Superior temporal gyrus (tissue), 1 donor: ENCODE measurements around the gene CDC16.
"Not testable (repeated sequence)": the region's sequence is repeated elsewhere in the genome, so short reads cannot be mapped to it uniquely, and the experiment has no call there.

ENCODE experiments used
- DNase-seq: peaks from one replicate; pipeline ENCODE4 v3.0.0-alpha.2; 2016; ENCODE audit errors: extremely low spot score

Gene CDC16

GRCh38 chr13:114228176-114228575 lies 6.5 kb upstream of the CDC16 start:
- no peak for DNase-seq

- no peak for DNase-seq
Observed at GRCh38 chr13:114229506-114229905, 5.2 kb upstream of the CDC16 start.

- no peak for DNase-seq
Observed at GRCh38 chr13:114230117-114230516, 4.6 kb upstream of the CDC16 start.

- no peak for DNase-seq
Observed at GRCh38 chr13:114230575-114230974, 4.1 kb upstream of the CDC16 start.

GRCh38 chr13:114231886-114232285 lies 2.8 kb upstream of the CDC16 start:
- DNase-seq: no peak

- DNase-seq: peak; percentile 55
Observed at GRCh38 chr13:114234266-114234644, 442 bp upstream of the CDC16 start.

- DNase-seq: no peak
Observed at GRCh38 chr13:114235697-114236096, 1.0 kb downstream of the CDC16 start.

GRCh38 chr13:114236227-114236626 lies 1.5 kb downstream of the CDC16 start:
- no peak for DNase-seq

- DNase-seq: no peak
Observed at GRCh38 chr13:114237415-114238112, 2.9 kb downstream of the CDC16 start.

GRCh38 chr13:114241918-114242317 lies 7.2 kb downstream of the CDC16 start:
- no peak for DNase-seq

GRCh38 chr13:114243971-114244370 lies 9.3 kb downstream of the CDC16 start:
- no peak for DNase-seq

- DNase-seq: no peak
Observed at GRCh38 chr13:114244637-114245036, 9.9 kb downstream of the CDC16 start.

- no peak for DNase-seq
Observed at GRCh38 chr13:114248011-114248410, 13.3 kb downstream of the CDC16 start.

GRCh38 chr13:114249077-114249476 lies 14.4 kb downstream of the CDC16 start:
- DNase-seq: no peak

GRCh38 chr13:114251639-114252440 lies 17.1 kb downstream of the CDC16 start:
- DNase-seq: not testable (repeated sequence)

- DNase-seq: no peak
Observed at GRCh38 chr13:114256547-114256946, 21.9 kb downstream of the CDC16 start.

- DNase-seq: no peak
Observed at GRCh38 chr13:114257014-114257413, 22.3 kb downstream of the CDC16 start.

- DNase-seq: no peak
Observed at GRCh38 chr13:114258589-114258988, 23.9 kb downstream of the CDC16 start.

GRCh38 chr13:114259374-114259773 lies 24.7 kb downstream of the CDC16 start:
- no peak for DNase-seq

GRCh38 chr13:114259974-114260373 lies 25.3 kb downstream of the CDC16 start:
- no peak for DNase-seq

- DNase-seq: no peak
Observed at GRCh38 chr13:114260814-114261213, 26.1 kb downstream of the CDC16 start.

GRCh38 chr13:114261328-114261965 lies 26.8 kb downstream of the CDC16 start:
- no peak for DNase-seq

- DNase-seq: no peak
Observed at GRCh38 chr13:114263578-114263977, 28.9 kb downstream of the CDC16 start.
